Vagina (tissue), 2 donors: Measurements from ENCODE around the gene MBTPS1. TPM values are rescaled to one million over a fixed set of nuclear protein-coding genes. Genes with fewer than 3 reads are reported as not detected.

Source experiments
- DNase-seq, 2 donors: peaks; one replicate each; pipeline ENCODE4 v3.0.0-alpha.2; 2017; ENCODE audit errors: extremely low spot score in 2 of 2
- H3K27ac ChIP-seq: fragments of 200-600 bp; sonication (generic); one replicate; pipeline ENCODE4 v1.5.1; 2019
- H3K27me3 ChIP-seq: fragments of 200-600 bp; sonication (generic); one replicate; pipeline ENCODE4 v1.5.1; 2019
- H3K36me3 ChIP-seq, 2 donors: fragments of 200-600 bp; sonication (generic); one replicate each; pipeline ENCODE4 v1.5.1; 2017 to 2019
- H3K4me1 ChIP-seq: fragments of 200-600 bp; sonication (generic); one replicate; pipeline ENCODE4 v1.5.1; 2019
- H3K4me3 ChIP-seq, 2 donors: fragments of 200-600 bp; sonication (generic); 1 replicate in 1 of 2; 2 replicates in 1 of 2; pipeline ENCODE4 v1.5.1; 2016 to 2019
- H3K9me3 ChIP-seq: fragments of 200-600 bp; sonication (generic); one replicate; pipeline ENCODE4 v1.5.1; 2019
- POLR2A ChIP-seq, 2 donors: fragments of 450-650 bp; IDR thresholded peaks; one replicate each; pipeline ENCODE4 v1.6.1; 2017; ENCODE audit warnings: antibody characterized with exemption in 2 of 2, mild to moderate bottlenecking in 2 of 2, moderate library complexity in 2 of 2
- POLR2AphosphoS5 ChIP-seq, 2 donors: sonication (generic); formaldehyde crosslinking; IDR thresholded peaks; one replicate each; pipeline ENCODE4 v1.9.0; 2017; ENCODE audit warnings: antibody characterized with exemption in 2 of 2, mild to moderate bottlenecking in 2 of 2, low read depth in 1 of 2; ENCODE audit not compliant: insufficient read depth in 1 of 2
- intact Hi-C: fragments of 100-400 bp; cut with DNase I; formaldehyde crosslinking; loops from one replicate; pipeline ENCODE4 v1.15.1; 2023
- total RNA-seq: library from RNA; depleted of rRNA; stranded (reverse); fragments of >200 nt; gene quantifications from one replicate; pipeline ENCODE4 v1.2.3, GENCODE V29; 2016
- TF ChIP-seq, protein P1 (sequence below), 3 experiments: fragments of 450-650 bp in 2 of 3; fragments of 200-600 bp in 1 of 3; sonication (generic) in 1 of 3; IDR thresholded peaks; one replicate each; pipeline ENCODE4 v1.5.1; 2017 to 2019; ENCODE audit warnings: antibody characterized with exemption in 3 of 3, mild to moderate bottlenecking in 2 of 3, moderate library complexity in 2 of 3

MBTPS1 gene
- total RNA-seq, 1 donor from 2014 or later = 71.0 TPM

- Histone ChIP-seq H3K27me3 (no peaks in the 10 kb centered on the region), H3K27ac (no peak overlapping the region), H3K36me3 (peaks cover 0 to 78% of the 10 kb centered on the region in 2 donors), H3K4me3 (no peak overlapping the region), H3K4me1 (no peaks in the 10 kb centered on the region), H3K9me3 (no peaks in the 10 kb centered on the region)
- no peak for DNase-seq
- intact Hi-C loops = loop anchor here (10.0 kb wide), 1 partner anchor 98 kb away; the partner anchor contains the start of gene TAF1C
- TF ChIP-seq POLR2A (IDR thresholded peaks at IDR 0.05) (no peak), POLR2AphosphoS5 (IDR thresholded peaks at IDR 0.05; ENCODE audit: insufficient read depth in 1 of 2, low read depth in 1 of 2) (no peak)
- TF ChIP-seq, protein P1, sequence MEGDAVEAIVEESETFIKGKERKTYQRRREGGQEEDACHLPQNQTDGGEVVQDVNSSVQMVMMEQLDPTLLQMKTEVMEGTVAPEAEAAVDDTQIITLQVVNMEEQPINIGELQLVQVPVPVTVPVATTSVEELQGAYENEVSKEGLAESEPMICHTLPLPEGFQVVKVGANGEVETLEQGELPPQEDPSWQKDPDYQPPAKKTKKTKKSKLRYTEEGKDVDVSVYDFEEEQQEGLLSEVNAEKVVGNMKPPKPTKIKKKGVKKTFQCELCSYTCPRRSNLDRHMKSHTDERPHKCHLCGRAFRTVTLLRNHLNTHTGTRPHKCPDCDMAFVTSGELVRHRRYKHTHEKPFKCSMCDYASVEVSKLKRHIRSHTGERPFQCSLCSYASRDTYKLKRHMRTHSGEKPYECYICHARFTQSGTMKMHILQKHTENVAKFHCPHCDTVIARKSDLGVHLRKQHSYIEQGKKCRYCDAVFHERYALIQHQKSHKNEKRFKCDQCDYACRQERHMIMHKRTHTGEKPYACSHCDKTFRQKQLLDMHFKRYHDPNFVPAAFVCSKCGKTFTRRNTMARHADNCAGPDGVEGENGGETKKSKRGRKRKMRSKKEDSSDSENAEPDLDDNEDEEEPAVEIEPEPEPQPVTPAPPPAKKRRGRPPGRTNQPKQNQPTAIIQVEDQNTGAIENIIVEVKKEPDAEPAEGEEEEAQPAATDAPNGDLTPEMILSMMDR (IDR thresholded peaks at IDR 0.05) = no peak
Measured at GRCh38 chr16:84087001-84087400, 29.7 kb downstream of the MBTPS1 start.

DNA sequence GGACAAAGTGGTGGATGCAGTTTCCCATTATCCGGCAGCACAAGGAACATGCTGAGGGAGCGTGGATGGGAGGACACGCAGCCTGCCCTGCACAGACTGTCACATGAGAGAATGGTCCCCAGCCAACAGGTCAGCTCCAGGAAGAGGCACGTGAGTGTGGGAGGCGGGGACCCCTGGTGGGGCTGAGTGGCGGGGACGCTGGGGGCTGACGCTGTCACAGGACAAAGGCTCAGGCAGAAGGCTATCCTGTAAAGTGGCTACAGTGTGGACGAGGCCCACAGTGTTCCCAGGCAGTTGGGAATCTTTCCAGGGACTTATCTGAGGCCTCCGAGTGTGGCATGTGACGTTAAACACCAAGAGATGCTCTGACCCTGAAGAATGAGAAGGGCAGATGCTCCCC is 30.4 kb downstream of the MBTPS1 start:
- H3K4me1 ChIP-seq = no peaks in the 10 kb centered on the region
- no peak overlapping the region for H3K27ac ChIP-seq
- intact Hi-C loops = loop anchor here (10.0 kb wide), 1 partner anchor 98 kb away; the partner anchor contains the start of gene TAF1C
- DNase-seq = no peak
- H3K9me3 ChIP-seq = no peaks in the 10 kb centered on the region
- TF ChIP-seq, protein P1 (IDR thresholded peaks at IDR 0.05) = no peak
- no peak for TF ChIP-seq POLR2AphosphoS5 (IDR thresholded peaks at IDR 0.05; ENCODE audit: insufficient read depth in 1 of 2, low read depth in 1 of 2)
- TF ChIP-seq POLR2A (IDR thresholded peaks at IDR 0.05) = no peak
- H3K27me3 ChIP-seq = no peaks in the 10 kb centered on the region
- peaks cover 0 to 78% of the 10 kb centered on the region in 2 donors for H3K36me3 ChIP-seq
- no peak overlapping the region for H3K4me3 ChIP-seq

DNA sequence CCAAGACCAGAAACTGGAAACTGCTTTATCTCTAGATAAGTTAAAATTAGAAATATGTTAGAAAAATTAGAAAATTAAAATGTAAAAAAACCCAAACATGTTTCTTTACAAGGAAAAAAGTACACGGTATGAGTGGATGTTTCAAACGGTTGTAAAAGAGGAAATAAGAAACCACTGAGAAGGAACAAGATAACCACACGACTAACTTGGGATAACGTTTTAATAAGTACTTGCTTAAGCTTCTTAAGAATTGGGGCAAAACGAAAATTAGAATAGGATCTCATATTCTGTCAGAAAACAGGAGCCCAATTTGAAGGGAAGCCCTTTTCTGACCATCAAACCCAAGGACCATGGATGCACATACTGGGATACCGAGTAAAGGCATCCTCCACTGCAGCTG is 31.0 kb downstream of the MBTPS1 start:
- H3K36me3 ChIP-seq = peaks cover 0 to 77% of the 10 kb centered on the region in 2 donors

GRCh38 chr16:84085271-84085667 is 31.5 kb downstream of the MBTPS1 start:
- Histone ChIP-seq H3K9me3 (no peaks in the 10 kb centered on the region), H3K27ac (no peak overlapping the region), H3K36me3 (peaks cover 0 to 78% of the 10 kb centered on the region in 2 donors), H3K4me3 (no peak overlapping the region), H3K4me1 (peaks cover 4% of the 10 kb centered on the region), H3K27me3 (no peaks in the 10 kb centered on the region)
- intact Hi-C loops = loop anchor here (10.0 kb wide), 1 partner anchor 100 kb away; the partner anchor contains the start of gene TAF1C
- TF ChIP-seq, protein P1 (IDR thresholded peaks at IDR 0.05) = no peak
- no peak for TF ChIP-seq POLR2A (IDR thresholded peaks at IDR 0.05)
- TF ChIP-seq POLR2AphosphoS5 (IDR thresholded peaks at IDR 0.05; ENCODE audit: insufficient read depth in 1 of 2, low read depth in 1 of 2) = no peak
- no peak for DNase-seq

More for the DNA sequence above, 31.0 kb downstream of the MBTPS1 start:
- Histone ChIP-seq H3K9me3 (no peaks in the 10 kb centered on the region), H3K27me3 (no peaks in the 10 kb centered on the region), H3K4me1 (no peaks in the 10 kb centered on the region), H3K4me3 (no peak overlapping the region), H3K27ac (no peak overlapping the region)
- no peak for DNase-seq
- TF ChIP-seq, protein P1 (IDR thresholded peaks at IDR 0.05) = no peak
- TF ChIP-seq POLR2A (IDR thresholded peaks at IDR 0.05) = no peak
- no peak for TF ChIP-seq POLR2AphosphoS5 (IDR thresholded peaks at IDR 0.05; ENCODE audit: insufficient read depth in 1 of 2, low read depth in 1 of 2)
- intact Hi-C loops = loop anchor here (10.0 kb wide), 1 partner anchor 99 kb away; the partner anchor contains the start of gene TAF1C

DNA sequence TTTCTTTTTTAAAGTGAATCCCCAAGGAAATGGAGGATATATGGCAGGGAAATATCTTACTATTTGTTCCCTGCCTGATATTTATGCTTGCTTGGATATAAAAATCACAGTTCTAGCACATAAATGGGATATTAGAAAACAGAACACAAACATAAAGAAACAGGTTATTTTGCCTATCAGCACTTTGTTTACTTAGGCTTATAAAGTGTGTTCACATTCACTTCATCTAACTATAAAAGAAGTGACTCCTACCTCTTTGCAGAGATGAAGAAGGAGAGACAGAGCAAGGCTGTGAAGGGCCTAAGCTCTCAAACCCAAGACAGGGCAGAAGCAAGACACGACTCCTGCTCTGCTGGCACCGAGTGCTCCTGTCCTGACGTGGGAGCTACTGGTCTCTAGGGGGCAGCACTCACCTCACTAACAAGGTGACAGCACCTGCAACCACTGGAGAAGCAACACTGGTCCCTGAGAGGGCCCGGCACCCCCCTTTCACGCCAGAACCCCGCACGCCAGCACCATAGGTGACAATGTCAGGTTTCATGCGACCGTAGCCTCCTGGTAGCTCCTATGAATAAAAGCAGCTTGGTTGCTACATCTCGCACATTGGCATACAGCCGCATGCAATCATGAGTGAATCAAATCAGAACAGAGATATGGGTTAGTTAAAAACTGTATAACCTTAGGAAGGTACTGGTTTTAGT is 32.0 kb downstream of the MBTPS1 start:
- no peaks in the 10 kb centered on the region for H3K27me3 ChIP-seq
- intact Hi-C loops = loop anchor here (10.0 kb wide), 1 partner anchor 100 kb away; the partner anchor contains the start of gene TAF1C
- TF ChIP-seq POLR2AphosphoS5 (IDR thresholded peaks at IDR 0.05; ENCODE audit: insufficient read depth in 1 of 2, low read depth in 1 of 2) = no peak
- TF ChIP-seq, protein P1 (IDR thresholded peaks at IDR 0.05) = peak; percentile 7 to 39 (median 35)
- H3K36me3 ChIP-seq = peaks cover 0 to 78% of the 10 kb centered on the region in 2 donors
- H3K4me1 ChIP-seq = peaks cover 5% of the 10 kb centered on the region
- H3K9me3 ChIP-seq = no peaks in the 10 kb centered on the region
- no peak overlapping the region for H3K4me3 ChIP-seq
- DNase-seq = no peak
- H3K27ac ChIP-seq = no peak overlapping the region
